Activated CD8-positive, alpha-beta T cell treated with anti-CD3 and anti-CD28 coated beads, Interleukin-2, amount 10 ng/mL, durations not matched to agents 7 days and 5 days (primary cell): ENCODE results near the gene SMNDC1. TPM values are rescaled to one million over a fixed set of nuclear protein-coding genes. Genes with fewer than 3 reads are reported as not detected.

Source experiments
- ATAC-seq: fragments of 150-1000 bp; cut with Tn5 transposase; one replicate; pipeline ENCODE4 v1.10.0; 2021; ENCODE audit warnings: moderate library complexity
- CTCF ChIA-PET: fragments of 350-600 bp; sonication (Branson Sonifier 250); formaldehyde crosslinking; loops from one replicate; lab custom pipeline; 2021; ENCODE audit warnings: antibody characterized with exemption; lab: Charles Lee
- POLR2A ChIA-PET: fragments of 350-600 bp; sonication (Branson Sonifier 250); formaldehyde crosslinking; loops from one replicate; lab custom pipeline; 2021; ENCODE audit warnings: antibody characterized with exemption; lab: Charles Lee
- DNase-seq: peaks from one replicate; pipeline ENCODE4 v3.0.0-alpha.2; 2020
- H3K27ac Mint-ChIP-seq: one replicate; pipeline ENCODE4 v1.8.0; 2021; ENCODE audit warnings: mild to moderate bottlenecking, mixed read lengths
- H3K27me3 Mint-ChIP-seq: one replicate; pipeline ENCODE4 v1.8.0; 2021; ENCODE audit warnings: low read depth, mixed read lengths
- H3K36me3 Mint-ChIP-seq: one replicate; pipeline ENCODE4 v1.8.0; 2021; ENCODE audit warnings: low read depth, mixed read lengths
- H3K4me1 Mint-ChIP-seq: one replicate; pipeline ENCODE4 v1.8.0; 2021; ENCODE audit warnings: low read depth, mixed read lengths
- H3K4me3 Mint-ChIP-seq: one replicate; pipeline ENCODE4 v1.8.0; 2021; ENCODE audit warnings: mild to moderate bottlenecking, mixed read lengths
- H3K9me3 Mint-ChIP-seq: one replicate; pipeline ENCODE4 v1.8.0; 2022; ENCODE audit warnings: mixed read lengths; ENCODE audit not compliant: insufficient read depth
- total RNA-seq, 2 experiments: library from RNA; stranded (reverse); gene quantifications; one replicate each; pipeline ENCODE4 v1.2.3, GENCODE V29; 2021

The SMNDC1 gene
- total RNA-seq, 2 experiments from 2014 or later = 37.5 to 37.8 TPM

DNA sequence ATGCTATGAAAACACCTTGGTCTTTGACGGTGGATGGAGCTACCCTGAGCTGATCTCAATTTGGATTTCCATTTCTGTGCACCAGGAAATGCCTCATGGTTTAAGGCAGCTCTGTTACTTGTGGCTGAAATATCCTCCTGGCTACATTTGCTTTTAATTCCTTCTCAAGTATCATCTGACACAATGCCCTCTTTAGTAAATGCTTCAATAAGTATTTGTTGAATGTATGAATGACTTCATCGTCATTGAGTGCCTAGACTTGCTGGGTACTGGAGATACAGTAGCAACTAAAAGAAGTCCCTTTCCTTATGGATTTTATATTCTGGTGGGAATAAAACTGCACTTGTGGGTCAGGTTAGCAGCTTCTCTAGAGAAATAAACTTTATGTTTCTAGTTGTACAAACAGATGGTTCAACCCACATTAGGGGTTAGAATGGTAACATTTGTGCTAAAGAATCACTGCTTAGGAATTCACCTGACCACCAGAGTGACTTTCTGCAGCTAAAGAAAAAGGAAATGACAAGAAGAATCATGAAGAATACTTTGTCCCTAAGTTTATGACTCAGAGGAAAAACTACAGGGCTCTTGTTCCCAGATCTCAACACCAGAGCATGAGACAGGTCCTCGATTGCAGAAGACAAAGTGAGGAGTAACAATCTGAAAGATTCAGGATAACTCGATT, 21.8 kb upstream of the SMNDC1 start:
- H3K36me3 Mint-ChIP-seq = peaks cover 18% of the 10 kb centered on the region
- no peak overlapping the region for H3K4me3 Mint-ChIP-seq
- H3K27ac Mint-ChIP-seq = no peak overlapping the region
- ATAC-seq = no peak
- DNase-seq = no peak
- POLR2A ChIA-PET = interaction anchor here (0.7 kb wide), 1 partner anchor 122 kb away, joined by 3 read pairs; no protein-coding TSS in a partner anchor
- H3K9me3 Mint-ChIP-seq = peaks cover 15% of the 10 kb centered on the region
- CTCF ChIA-PET = interaction anchor here (0.8 to 2.3 kb wide), 6 partner anchors 13 to 231 kb away, joined by 3 to 11 read pairs (median 4); no protein-coding TSS in a partner anchor
- peaks cover 24% of the 10 kb centered on the region for H3K27me3 Mint-ChIP-seq
- peaks cover 10% of the 10 kb centered on the region for H3K4me1 Mint-ChIP-seq

DNA sequence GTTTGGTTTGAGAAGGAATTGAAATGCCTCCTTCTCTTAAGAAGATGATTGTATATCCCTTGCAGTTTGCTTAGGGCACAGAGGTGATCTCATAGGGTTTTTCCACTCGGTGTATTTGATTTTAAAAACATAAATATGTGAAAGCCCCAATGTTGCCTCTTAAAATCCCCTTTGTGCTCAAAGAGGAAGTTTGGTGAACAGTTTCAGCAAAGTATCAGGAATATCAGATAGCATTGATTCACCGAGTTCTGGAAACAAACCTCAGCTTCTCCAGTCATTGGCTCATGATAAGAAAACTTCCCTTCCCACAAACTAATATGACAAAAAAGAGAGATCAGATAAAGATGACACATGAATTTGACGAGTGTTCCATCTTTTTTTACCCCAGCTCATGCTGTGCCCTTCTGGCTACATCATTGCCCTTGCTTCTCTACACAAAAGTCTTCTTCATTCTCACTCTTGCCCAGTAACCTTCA, 20.1 kb upstream of the SMNDC1 start:
- ChIA-PET CTCF (interaction anchor here (1.4 to 2.8 kb wide), 4 partner anchors 9 to 222 kb away, joined by 3 to 11 read pairs (median 7); no protein-coding TSS in a partner anchor), POLR2A (interaction anchor here (0.5 to 1.0 kb wide), 2 partner anchors 126 to 174 kb away, joined by 3 read pairs; no protein-coding TSS in a partner anchor)
- Mint-ChIP-seq H3K4me3 (no peak overlapping the region), H3K4me1 (peaks cover 10% of the 10 kb centered on the region), H3K9me3 (peaks cover 5% of the 10 kb centered on the region), H3K27me3 (peaks cover 24% of the 10 kb centered on the region), H3K27ac (peak overlapping the region; percentile 53), H3K36me3 (peaks cover 9% of the 10 kb centered on the region)
- no peak for DNase-seq
- no peak for ATAC-seq

DNA sequence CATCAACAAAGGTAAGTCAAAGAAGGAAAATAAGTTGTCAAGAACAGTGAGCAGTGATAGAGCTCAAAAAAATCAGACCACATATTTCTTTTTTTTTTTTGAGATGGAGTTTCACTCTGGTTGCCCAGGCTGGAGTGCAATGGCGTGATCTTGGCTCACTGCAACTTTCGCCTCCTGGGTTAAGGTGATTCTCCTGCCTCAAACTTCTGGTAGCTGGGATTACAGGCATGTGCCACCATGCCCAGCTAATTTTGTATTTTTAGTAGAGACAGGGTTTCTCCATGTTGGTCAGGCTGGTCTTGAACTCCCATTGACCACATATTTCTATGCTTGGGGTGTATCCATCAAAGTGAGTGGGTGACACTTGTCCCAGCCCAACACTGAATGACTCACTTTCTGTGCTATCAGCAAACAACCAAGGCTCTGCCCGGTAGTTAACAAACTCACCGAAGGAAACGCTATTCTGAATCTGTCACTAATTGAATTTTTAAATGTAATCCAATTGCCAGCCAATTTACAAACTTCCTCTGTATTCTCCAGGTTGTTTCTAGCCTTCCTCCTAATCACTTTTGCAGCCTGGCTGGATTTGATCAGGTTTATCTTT, 19.6 kb upstream of the SMNDC1 start:
- ChIA-PET CTCF (interaction anchor here (1.5 to 2.8 kb wide), 4 partner anchors 10 to 222 kb away, joined by 4 to 11 read pairs (median 8); no protein-coding TSS in a partner anchor), POLR2A (interaction anchor here (0.6 to 1.0 kb wide), 2 partner anchors 92 to 174 kb away, joined by 3 read pairs; no protein-coding TSS in a partner anchor)
- DNase-seq (no peak), ATAC-seq (no peak)
- Mint-ChIP-seq H3K27ac (peak overlapping the region; percentile 53), H3K36me3 (peaks cover 9% of the 10 kb centered on the region), H3K27me3 (peaks cover 24% of the 10 kb centered on the region), H3K4me1 (peaks cover 10% of the 10 kb centered on the region), H3K9me3 (peaks cover 5% of the 10 kb centered on the region), H3K4me3 (no peak overlapping the region)

GRCh38 chr10:110323503-110323902, 18.8 kb upstream of the SMNDC1 start:
- ATAC-seq (no peak), DNase-seq (no peak)
- Mint-ChIP-seq H3K36me3 (peaks cover 5% of the 10 kb centered on the region), H3K27me3 (peaks cover 24% of the 10 kb centered on the region), H3K27ac (no peak overlapping the region), H3K4me1 (peaks cover 13% of the 10 kb centered on the region), H3K4me3 (no peak overlapping the region), H3K9me3 (peaks cover 5% of the 10 kb centered on the region)
- POLR2A ChIA-PET = interaction anchor here (0.6 kb wide), 1 partner anchor 93 kb away, joined by 3 read pairs; no protein-coding TSS in a partner anchor
- CTCF ChIA-PET = interaction anchor here (1.5 to 2.8 kb wide), 4 partner anchors 10 to 223 kb away, joined by 4 to 10 read pairs (median 6); no protein-coding TSS in a partner anchor

DNA sequence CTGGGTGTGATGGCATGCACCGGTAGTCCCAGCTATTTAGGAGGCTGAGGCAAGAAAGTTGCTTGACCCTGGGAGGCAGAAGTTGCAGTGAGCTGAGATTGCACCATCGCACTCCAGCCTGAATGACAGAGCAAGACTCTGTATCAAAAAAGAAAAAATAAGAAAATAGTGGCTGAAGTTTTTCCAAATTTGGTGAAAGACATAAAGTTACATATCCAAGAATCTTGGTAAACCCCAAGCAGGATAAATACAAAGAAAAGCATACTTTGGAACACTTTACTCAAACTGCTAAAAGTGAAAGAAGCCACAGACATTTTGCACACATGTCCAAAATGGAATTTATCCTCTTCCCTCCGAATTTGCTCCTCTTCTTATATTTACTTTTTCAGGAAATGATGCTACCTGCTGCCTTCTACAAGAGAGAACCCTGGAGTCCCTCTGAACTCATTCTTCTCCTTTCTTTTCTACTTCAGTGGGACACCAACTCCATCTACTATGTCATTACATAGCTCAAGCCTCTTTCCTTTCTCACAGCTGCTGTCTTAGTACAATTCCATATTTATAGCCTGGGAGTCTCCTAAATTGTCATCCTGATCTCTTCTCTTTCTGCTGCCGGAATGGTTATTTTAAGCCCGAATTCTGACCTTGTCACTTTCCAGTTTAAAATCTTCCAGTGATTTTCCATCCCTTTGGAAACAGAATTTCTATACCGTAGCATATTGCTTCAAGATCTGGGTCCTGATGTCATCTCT, 17.3 kb upstream of the SMNDC1 start:
- Mint-ChIP-seq H3K9me3 (peaks cover 5% of the 10 kb centered on the region), H3K27me3 (peaks cover 20% of the 10 kb centered on the region), H3K36me3 (peaks cover 5% of the 10 kb centered on the region), H3K4me3 (no peak overlapping the region), H3K4me1 (peaks cover 18% of the 10 kb centered on the region), H3K27ac (no peak overlapping the region)
- DNase-seq = no peak
- CTCF ChIA-PET = interaction anchor here (1.1 to 1.9 kb wide), 2 partner anchors 12 to 16 kb away, joined by 3 to 7 read pairs; no protein-coding TSS in a partner anchor
- no peak for ATAC-seq
- POLR2A ChIA-PET = interaction anchor here (0.6 kb wide), 1 partner anchor 248 kb away, joined by 3 read pairs; no protein-coding TSS in a partner anchor

DNA sequence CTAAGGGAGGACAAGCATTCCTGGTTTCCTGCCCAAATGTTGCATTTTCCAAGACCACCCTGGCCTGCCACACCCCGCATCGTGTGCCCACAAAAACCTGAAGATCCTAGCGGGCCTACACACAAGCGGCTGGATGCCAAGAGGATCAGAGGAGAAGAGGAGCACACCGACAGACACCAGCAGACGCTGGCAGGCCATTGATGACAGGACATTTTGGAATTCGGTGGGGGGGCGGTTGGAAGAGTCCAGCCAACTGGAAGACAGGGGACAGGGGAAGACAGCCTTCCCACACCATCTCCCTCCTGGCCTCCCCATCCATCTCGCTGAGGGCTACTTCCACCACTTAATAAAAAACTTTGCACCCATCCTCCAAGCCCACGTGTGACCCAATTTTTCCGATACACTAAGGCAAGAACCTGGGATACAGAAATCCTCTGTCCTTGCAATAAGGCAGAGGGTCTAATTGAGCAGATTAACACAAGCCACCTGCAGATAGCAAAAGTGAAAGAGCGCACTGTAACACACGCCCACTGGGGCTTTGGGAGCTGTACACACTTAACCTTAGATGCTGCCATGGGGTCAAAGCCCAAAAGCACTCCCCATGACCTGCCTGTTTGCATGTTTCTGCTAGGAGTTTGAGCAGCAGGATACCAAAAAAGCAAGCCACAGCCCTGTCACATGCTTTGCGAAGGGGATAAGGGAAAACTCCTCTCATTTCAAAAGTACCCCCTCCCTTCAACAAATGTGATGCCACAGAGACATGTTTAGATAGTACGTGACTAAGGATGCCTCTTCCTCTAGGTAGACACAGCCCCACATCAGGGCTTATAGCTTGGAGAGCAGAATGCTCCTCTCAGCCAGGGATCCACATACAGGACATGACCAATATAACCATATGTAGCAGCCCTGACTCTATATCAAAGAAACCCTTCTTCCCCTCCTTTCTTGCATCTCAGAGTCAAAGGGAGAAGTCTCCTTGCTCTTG, 13.4 kb upstream of the SMNDC1 start:
- DNase-seq (no peak), ATAC-seq (no peak)
- CTCF ChIA-PET = interaction anchor here (1.0 to 1.4 kb wide), 2 partner anchors 35 to 229 kb away, joined by 3 to 5 read pairs; no protein-coding TSS in a partner anchor
- POLR2A ChIA-PET = no interaction called here
- no peaks in the 10 kb centered on the region for H3K36me3 Mint-ChIP-seq
- no peak overlapping the region for H3K4me3 Mint-ChIP-seq
- H3K9me3 Mint-ChIP-seq = no peaks in the 10 kb centered on the region
- H3K27me3 Mint-ChIP-seq = peaks cover 10% of the 10 kb centered on the region
- H3K4me1 Mint-ChIP-seq = peaks cover 12% of the 10 kb centered on the region
- no peak overlapping the region for H3K27ac Mint-ChIP-seq

DNA sequence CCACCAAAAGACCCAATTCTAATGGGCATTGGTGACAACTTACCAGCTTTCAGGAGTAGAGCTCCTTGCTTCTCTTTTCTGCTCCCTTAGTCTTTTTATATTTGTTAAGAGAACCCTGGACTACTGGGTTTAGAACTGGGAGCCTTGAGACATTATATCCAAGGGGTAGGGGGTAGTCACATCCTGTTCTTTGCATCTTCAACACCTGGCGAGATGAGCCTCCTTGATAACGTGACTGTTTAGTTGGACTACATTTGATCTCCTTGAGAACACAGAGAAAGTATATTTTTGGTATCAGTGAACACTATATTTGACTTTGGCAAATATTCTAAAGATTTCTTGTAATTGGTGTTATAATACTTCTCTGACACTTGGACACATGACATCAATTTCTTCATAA, 9.0 kb upstream of the SMNDC1 start:
- no peaks in the 10 kb centered on the region for H3K9me3 Mint-ChIP-seq
- CTCF ChIA-PET = interaction anchor here (0.8 to 3.4 kb wide), 9 partner anchors 13 to 286 kb away, joined by 3 to 25 read pairs (median 3); no protein-coding TSS in a partner anchor
- peaks cover 13% of the 10 kb centered on the region for H3K27me3 Mint-ChIP-seq
- no peak for ATAC-seq
- DNase-seq = no peak
- POLR2A ChIA-PET = interaction anchor here (0.7 kb wide), 1 partner anchor 648 kb away, joined by 3 read pairs; no protein-coding TSS in a partner anchor
- H3K36me3 Mint-ChIP-seq = no peaks in the 10 kb centered on the region
- peaks cover 25% of the 10 kb centered on the region for H3K4me1 Mint-ChIP-seq
- H3K4me3 Mint-ChIP-seq = no peak overlapping the region
- no peak overlapping the region for H3K27ac Mint-ChIP-seq

DNA sequence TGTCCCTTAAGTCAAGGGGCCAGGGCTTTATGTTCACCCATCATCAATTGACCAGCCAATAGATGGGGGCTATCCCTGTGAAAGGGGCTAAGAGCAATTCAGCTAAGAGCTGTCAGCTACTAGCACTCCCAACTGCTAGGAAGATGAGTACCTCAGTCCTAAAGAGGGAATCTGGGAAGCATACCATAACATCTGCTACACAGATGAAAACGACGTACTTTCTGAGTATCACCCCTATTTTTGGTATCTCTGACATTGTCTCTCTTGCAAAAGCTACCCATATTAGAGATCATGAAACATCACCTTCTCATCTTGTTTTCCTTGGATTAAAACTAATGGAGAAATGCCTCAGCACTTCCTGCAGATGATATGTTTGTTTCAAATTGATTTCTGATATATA, 7.5 kb upstream of the SMNDC1 start:
- Mint-ChIP-seq H3K4me3 (no peak overlapping the region), H3K4me1 (peaks cover 18% of the 10 kb centered on the region), H3K27me3 (peaks cover 13% of the 10 kb centered on the region), H3K9me3 (no peaks in the 10 kb centered on the region), H3K27ac (no peak overlapping the region), H3K36me3 (no peaks in the 10 kb centered on the region)
- ChIA-PET CTCF (interaction anchor here (0.8 to 3.4 kb wide), 9 partner anchors 23 to 288 kb away, joined by 3 to 25 read pairs (median 4); no protein-coding TSS in a partner anchor), POLR2A (interaction anchor here (0.8 kb wide), 1 partner anchor 186 kb away, joined by 3 read pairs; no protein-coding TSS in a partner anchor)
- ATAC-seq = no peak
- DNase-seq = no peak

GRCh38 chr10:110311357-110311949, 6.7 kb upstream of the SMNDC1 start:
- DNase-seq (peak; percentile 47), ATAC-seq (peak; percentile 69)
- Mint-ChIP-seq H3K36me3 (no peaks in the 10 kb centered on the region), H3K9me3 (no peaks in the 10 kb centered on the region), H3K27me3 (peaks cover 13% of the 10 kb centered on the region), H3K27ac (no peak overlapping the region), H3K4me1 (peaks cover 18% of the 10 kb centered on the region), H3K4me3 (no peak overlapping the region)
- ChIA-PET CTCF (interaction anchor here (1.0 to 3.4 kb wide), 14 partner anchors 44 to 289 kb away, joined by 3 to 25 read pairs (median 4); no protein-coding TSS in a partner anchor), POLR2A (no interaction called here)

DNA sequence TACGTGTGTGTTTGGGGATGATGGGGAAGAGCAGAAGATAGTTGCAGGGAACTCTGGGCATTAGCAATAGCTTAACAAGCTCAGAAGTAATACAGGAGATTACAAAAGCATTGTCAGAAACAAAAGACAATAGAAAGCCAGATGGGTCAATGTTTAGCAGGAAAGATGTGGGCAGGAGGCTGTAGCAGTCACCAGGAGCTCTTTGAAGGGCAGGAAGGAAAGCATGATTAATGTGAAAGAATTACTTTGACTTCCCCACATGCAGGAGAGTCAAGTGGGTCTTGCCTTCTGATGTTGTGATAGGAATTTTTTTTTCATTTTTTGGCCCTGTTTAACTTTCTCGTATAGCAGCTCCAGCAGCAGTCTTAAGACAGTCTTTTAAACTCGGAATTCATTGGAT, 6.0 kb upstream of the SMNDC1 start:
- POLR2A ChIA-PET = interaction anchor here (1.3 kb wide), 1 partner anchor 192 kb away, joined by 3 read pairs; no protein-coding TSS in a partner anchor
- Mint-ChIP-seq H3K27ac (no peak overlapping the region), H3K4me3 (no peak overlapping the region), H3K9me3 (no peaks in the 10 kb centered on the region), H3K27me3 (peaks cover 10% of the 10 kb centered on the region), H3K36me3 (no peaks in the 10 kb centered on the region), H3K4me1 (peaks cover 25% of the 10 kb centered on the region)
- no peak for DNase-seq
- no peak for ATAC-seq
- CTCF ChIA-PET = interaction anchor here (0.6 to 2.3 kb wide), 17 partner anchors 43 to 569 kb away, joined by 3 to 17 read pairs (median 5); no protein-coding TSS in a partner anchor
